Measurements from ENCODE around the gene ALG2.

Gene ALG2

GRCh38 chr9:99190597-99191283, 31.0 kb downstream of the ALG2 start:
- no peak for DNase-seq

DNA sequence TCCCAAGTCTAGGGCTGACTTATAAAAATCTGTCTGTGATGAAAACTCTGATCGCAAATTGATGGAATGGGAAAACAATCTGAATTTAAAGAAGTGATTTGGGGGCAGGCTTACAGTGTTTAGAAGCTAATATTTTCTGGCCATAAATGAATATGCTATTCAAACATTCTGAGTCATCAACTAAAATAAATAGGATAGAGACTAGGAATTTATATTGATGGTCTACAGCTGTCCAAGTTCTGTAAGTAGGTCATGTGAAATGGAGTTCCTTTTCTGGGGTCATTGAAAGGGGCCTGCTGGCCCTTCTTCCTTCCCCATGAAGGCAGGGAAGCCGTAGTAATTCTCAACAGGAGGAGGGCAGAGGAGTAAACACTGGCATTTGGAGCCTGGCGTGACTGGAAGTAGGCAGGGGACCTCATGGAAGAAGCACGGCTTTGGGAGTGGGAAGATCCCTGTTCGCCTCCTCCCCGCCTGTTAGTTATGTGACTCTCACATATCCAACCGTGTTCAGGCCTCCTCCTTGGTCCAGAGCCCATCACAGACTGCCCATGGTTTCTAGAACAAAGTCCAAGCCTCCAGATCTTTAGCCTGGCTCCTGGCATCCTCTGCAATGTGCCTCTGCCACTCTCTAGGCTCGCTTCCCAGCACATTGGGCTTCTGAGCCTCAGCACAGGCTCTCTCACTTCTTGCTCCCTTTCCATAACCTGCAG, 31.7 kb downstream of the ALG2 start:
- DNase-seq: no peak

DNA sequence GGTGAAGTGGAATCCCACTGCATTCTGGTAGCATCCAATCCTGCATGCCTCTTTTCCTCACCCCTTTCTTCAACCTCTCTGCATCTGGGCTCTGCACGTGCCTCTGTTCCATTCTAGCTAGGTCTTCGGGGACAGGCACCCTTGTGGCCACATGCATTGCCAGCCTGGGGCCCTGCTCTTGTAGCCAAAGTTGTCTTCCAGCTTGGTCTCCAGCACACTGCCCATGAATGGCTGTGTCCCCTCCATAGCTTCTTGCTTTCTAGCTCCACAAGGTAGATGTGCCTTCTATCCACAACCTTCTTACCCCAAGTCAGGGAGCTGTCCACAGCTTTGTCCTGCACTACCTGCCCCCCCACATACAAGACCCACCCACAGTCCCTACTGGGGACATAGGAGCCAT, 32.6 kb downstream of the ALG2 start:
- DNase-seq: no peak

DNA sequence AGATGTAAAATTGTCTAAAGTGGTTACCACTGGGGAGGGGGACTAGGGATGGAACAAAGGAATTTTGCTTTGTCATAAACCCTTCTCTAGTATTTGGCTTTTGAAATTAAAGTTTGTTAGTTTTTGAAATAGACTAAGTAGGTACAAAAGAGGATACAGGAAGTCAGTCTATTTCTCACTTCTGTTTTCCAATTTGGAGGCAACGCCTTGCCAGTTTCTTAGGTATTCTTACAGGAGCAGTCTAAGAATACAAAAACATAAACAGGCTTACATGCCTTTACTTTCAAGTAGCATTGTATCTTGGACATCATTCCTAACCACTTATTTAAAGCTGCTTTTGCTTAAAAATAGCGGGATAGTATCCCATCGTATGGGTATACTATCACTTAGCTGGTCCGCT, 34.4 kb downstream of the ALG2 start:
- no peak for DNase-seq

GRCh38 chr9:99185934-99186333, 35.8 kb downstream of the ALG2 start:
- no peak for DNase-seq

DNA sequence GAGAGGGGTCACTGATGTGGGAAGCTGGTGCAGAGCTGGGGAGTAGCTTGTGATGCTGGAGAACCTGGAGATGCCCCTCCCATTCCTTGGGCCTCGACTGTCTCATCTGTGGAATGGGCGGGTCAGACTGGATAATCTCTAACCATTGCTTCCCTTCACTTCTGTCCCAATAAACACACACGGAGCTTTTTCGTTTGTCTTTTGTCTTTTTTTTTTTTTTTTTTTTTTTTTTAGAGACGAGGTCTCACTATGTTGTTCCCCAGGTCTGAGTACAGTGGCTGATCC, 36.5 kb downstream of the ALG2 start:
- no peak for DNase-seq

GRCh38 chr9:99184475-99185347, 37.0 kb downstream of the ALG2 start:
- DNase-seq: peak; percentile 88

DNA sequence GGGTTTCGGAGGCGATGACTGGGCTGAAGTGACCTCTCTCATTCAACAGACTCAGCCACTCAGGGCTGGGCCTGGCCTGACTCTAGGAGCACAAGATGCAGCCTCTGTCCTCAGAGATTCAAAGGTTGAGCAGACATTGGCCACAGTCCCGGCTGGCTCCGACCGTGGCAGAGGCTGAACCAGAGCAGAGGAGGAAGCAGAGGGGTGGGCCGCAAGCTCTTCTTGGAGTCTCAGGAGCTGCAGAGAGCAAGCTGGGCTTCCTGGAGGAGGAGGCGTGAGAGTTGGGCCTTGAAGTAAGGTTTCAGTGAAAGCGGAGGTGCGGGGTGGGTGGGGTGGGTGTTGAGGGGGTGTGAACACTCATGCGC, 37.6 kb downstream of the ALG2 start:
- no peak for DNase-seq

DNA sequence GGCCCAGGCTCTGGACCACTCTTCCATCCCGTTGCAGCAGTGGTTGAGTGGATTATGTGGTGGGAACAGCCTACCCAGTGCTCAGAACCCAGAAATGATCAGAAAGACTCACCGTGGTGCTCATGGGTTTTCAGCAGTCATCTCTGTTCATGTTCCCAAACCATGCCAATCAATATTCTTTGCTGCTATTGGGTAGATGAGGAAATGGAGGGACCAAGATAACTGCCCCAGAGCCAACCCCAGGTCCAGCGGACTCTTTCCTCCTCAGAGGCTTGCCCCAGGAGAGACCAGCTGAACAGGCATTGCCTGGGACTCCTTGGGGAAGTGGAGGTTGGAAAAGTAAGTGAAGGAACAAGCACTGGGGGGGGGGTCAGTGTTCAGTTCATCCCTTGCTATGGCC, 38.1 kb downstream of the ALG2 start:
- DNase-seq: no peak

- DNase-seq: no peak
These were observed 39.4 kb downstream of the ALG2 start for GRCh38 chr9:99182356-99182755.

GRCh38 chr9:99181621-99182020, 40.1 kb downstream of the ALG2 start:
- DNase-seq: no peak

DNA sequence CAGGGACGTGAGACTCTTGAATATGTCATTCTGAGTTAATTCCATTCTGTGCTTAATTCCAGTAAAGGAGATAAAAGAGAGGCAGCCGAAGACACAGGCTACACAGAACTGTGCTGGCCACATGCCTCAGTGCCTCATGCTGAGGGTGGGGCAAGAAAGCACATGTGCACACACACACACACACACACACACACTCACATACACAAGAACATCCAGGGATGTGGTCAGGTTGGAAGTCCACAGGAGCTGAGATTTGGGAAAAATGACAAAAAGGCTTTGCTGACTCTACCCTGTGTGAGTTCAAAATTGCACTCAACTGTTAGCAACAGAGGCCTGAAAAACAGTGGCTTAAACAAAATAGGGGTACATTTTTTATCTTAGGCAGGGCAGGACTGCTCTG, 40.5 kb downstream of the ALG2 start:
- no peak for DNase-seq

- DNase-seq: no peak
These were observed 41.1 kb downstream of the ALG2 start for GRCh38 chr9:99180662-99181061.

DNA sequence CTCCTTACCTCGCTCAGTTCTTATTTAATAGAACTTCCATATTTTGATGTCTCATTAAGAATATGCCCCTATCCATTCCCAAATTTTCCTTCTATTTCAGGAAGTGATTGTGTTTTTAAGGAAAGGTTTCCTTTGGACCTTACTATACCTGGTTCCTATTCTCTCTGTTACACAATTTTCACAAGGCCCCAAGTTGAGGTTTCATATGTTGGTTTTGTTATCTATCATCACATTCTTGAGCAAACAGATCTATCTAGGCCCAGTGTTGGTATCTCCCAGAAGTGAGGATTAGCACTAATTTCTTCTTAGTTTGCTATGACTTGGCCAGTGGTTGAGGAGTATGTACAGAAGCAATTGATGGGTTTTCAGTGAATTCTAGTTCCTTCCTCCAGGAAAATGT, 41.5 kb downstream of the ALG2 start:
- no peak for DNase-seq

DNA sequence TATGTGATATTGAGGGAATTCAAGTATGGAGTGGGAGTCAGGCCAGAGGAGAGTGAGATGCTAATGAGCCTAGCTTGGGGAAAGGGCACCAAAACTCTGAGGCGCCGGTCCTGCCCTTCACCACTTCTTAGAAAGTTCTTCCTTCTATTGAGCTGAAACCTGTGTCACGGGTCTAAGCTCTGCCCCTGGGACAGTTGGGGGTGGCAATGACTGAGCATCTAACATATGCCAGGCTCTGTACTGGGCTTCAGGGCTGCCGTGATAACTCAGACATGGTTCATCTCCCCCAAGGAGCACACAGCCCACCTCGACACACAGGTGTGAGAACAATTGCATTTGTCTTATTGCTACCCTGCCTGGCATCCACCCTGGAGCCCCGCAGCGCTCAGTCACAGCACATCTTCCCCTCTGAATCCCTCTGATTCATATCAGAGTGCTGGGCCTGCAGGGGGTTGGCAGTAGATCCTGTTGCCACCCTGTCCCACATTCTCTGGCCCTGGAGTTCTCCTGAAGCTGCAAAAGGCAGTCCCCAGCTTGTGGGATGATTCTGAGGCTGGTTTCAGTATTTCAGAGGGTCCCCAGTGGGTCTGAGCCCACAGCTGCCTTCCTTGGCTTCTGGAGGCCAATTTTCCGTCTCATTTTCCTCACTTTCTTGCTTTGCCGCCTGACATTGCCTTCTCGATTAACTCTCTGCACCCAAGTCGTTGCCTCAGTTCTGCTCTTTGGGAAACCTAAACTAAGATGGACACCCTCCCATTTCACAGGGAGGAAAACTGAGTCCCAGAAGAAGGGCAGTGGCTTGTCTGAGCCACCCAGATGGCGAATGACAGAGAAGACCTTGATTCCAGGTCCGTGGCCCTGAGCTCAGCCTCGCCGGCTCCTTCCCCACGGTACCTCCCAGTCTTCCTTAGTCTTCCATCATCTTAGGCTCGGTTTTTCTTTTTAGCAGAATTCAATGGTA, 42.5 kb downstream of the ALG2 start:
- no peak for DNase-seq

DNA sequence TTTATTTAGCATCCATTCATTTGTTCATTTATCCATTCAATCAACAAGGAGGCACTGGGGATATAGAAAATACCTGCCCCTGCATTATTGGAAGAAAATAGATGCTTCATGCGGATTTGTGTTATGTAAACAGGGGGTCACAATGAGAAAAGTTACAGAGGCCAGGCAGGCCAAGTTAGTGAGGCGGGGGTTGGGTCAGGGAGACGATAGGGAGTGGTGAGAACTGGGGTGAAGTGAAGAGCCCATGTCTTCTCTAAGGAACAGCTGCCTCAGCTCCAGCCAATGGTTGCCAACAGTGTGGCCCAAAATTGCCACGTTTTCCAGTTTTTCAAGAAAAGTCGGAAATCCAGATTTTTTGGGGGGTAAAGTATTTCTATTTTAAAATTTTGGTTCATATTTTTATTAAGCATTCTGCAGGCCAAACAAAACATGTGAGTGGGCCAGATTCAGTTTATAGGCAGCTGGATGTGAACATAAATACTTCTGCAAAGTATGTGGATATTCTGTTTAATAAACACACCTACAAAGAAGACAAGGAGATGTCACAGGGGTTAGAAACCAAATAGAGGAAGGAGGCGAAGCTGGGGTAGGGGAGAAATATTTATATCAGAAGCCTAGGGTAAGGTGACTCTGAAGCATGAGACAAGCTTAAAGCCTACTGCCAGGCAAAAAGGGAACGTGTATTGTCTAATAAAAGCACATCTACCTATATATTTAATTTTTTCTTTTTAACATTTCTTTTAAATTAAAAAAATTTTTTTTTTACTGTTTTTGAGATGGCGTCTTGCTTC, 44.0 kb downstream of the ALG2 start:
- no peak for DNase-seq

- DNase-seq: no peak
These were observed 45.2 kb downstream of the ALG2 start for GRCh38 chr9:99176527-99177013.

DNA sequence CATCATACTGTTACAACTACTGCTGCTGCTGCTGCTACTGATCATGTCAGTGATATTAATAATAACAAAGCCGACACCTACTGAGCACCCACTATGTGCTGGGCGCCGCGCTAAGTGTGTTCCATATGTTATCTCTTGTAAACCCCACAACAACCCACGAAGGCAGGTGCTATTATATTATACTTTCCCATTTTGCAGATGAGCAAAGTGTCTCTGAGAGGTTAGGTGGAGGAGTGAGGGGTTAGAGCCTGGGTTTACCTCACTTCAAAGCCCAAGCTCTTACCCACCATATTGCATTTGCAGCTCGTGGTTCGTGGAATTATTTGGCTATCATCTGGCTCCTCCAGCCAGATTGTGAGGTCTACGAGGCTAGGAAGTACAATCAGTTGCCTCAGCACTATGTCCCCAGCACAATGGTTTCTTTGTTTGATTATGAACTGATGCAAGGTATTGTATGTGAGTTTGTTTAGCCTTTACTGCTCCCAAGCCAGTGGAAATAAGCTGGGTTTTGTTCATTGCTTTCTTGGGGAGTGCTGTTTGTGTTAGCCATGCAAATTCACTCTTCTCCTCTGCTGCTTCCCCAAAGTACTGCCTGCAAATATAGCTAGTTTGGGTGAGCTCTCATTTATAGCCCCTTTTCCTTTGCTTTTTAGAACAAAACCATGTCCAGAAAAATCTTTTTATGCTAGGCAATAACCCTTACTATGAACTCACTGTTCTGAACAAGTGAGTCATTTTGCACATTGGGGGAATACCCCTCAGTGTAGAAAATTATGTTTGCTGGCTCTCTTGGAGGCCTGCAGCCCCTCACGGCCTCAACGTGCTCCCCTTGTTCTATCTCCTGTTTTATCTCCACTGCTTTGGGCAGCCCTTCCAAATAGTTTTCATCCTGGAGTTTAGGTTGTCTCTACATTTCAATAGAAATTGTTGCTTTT, 47.9 kb downstream of the ALG2 start:
- no peak for DNase-seq

GRCh38 chr9:99172124-99173091, 49.3 kb downstream of the ALG2 start:
- DNase-seq: no peak

Measured in activated effector memory CD4-positive, alpha-beta T cell treated with anti-CD3 and anti-CD28 coated beads, Interleukin-2, amount 50 U/mL, for 16 hours (primary cell).